Right cardiac atrium (tissue), 5 donors: ENCODE results near the gene GRIK4. TPM values are rescaled to one million over a fixed set of nuclear protein-coding genes. Genes with fewer than 3 reads are reported as not detected.

Experiments
- ATAC-seq, 2 donors: fragments of 200-7000 bp; cut with Tn5 transposase; one replicate each; pipeline versions ENCODE4 v1.8.0 to v1.9.1; 2020; ENCODE audit warnings: moderate library complexity in 2 of 2, mild to moderate bottlenecking in 1 of 2
- DNase-seq, 3 donors: peaks; one replicate each; pipeline ENCODE4 v3.0.0-alpha.2; 2020
- H3K27ac ChIP-seq: one replicate; pipeline ENCODE4 v1.5.1; 2013; ENCODE audit warnings: mild to moderate bottlenecking, low read length, control low read depth, moderate library complexity
- H3K27me3 ChIP-seq: one replicate; pipeline ENCODE4 v1.6.1; 2013; ENCODE audit not compliant: control insufficient read depth, insufficient read depth
- H3K4me1 ChIP-seq: one replicate; pipeline ENCODE4 v1.6.1; 2013; ENCODE audit warnings: low read length; ENCODE audit not compliant: control insufficient read depth, insufficient read depth
- H3K4me3 ChIP-seq: one replicate; pipeline ENCODE4 v1.5.1; 2013; ENCODE audit warnings: low read length, control low read depth
- H3K9me3 ChIP-seq: one replicate; pipeline ENCODE4 v1.6.1; 2013; ENCODE audit warnings: low read length; ENCODE audit not compliant: control insufficient read depth
- WGBS: extraction: QIAGEN DNeasy Blood & Tissue Kit; methylation state at CpG from one replicate; pipeline ENCODE4 v1.1.7; 2013; 5-methylcytosine and 5-hydroxymethylcytosine counted together
- intact Hi-C, 4 donors: fragments of 100-400 bp; cut with DNase I; formaldehyde crosslinking; loops; one replicate each; pipeline versions ENCODE4 v1.11.0 to v1.14.0; 2022 to 2023
- polyA plus RNA-seq: library from polyadenylated mRNA; stranded (reverse); fragments of 200-250 nt; gene quantifications from one replicate; pipeline ENCODE4 v1.2.3, GENCODE V29; 2013
- total RNA-seq, 4 donors: library from RNA; stranded (reverse); fragmentation: NEBNext Ultra II Directional; extraction: Animal tissue kit (Norgen Biotek cat#: 25700); gene quantifications; one replicate each; pipeline ENCODE4 v1.2.1, GENCODE V29; 2021
- donor health status: healthy with polysubstance abuse.
- donor health status: DM: no; HTN: yes; CAD: no.
- donor health status: DM: no; HTN: no; CAD: no.
- donor health status: DM: no; HTN: yes; CAD: no; lungs with severe emphysema.
- donor health status: DM: yes; HTN: yes; CAD: no.

Gene GRIK4
- total and polyA plus RNA-seq, 5 donors, result 0.32 to 3.4 (median 0.80) TPM; not detected in 1

- WGBS, result 66% methylated on average over 12 of the region's 12 CpGs
- Histone ChIP-seq H3K27me3 (no peaks in the 10 kb centered on the region), H3K4me3 (no peak overlapping the region), H3K4me1 (no peaks in the 10 kb centered on the region), H3K9me3 (no peaks in the 10 kb centered on the region), H3K27ac (no peak overlapping the region)
- DNase-seq (no peak), ATAC-seq (no peak)
- intact Hi-C loops, result no loop called here
Observed at GRCh38 chr11:120819437-120820365, 308.2 kb downstream of the GRIK4 start.

DNA sequence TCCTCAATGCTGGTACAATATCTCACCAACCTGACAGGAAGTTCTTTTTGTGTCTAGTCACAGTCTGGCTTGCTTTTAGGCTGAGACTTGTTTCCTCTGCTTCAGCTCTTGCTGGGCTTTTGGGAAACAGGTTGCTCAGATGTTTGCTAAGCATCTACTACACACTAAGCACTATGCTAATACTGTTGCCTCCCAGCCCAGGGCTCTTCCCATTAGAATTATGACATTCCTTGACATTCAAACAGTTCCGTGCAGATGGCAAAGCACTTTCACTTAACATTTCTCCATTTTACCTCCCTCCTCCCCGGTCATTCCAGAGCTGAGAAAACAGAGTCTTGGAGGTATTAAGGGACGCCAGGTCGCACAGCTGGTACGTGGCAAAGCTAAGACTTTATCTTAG, 311.6 kb downstream of the GRIK4 start:
- ATAC-seq, result no peak
- H3K4me1 ChIP-seq, result no peaks in the 10 kb centered on the region
- no peaks in the 10 kb centered on the region for H3K27me3 ChIP-seq
- no peak overlapping the region for H3K4me3 ChIP-seq
- no peak overlapping the region for H3K27ac ChIP-seq
- DNase-seq, result no peak
- H3K9me3 ChIP-seq, result no peaks in the 10 kb centered on the region
- WGBS, result 83% methylated on average over 5 of the region's 5 CpGs
- intact Hi-C loops, result no loop called here

GRCh38 chr11:120824242-120824641, 312.7 kb downstream of the GRIK4 start:
- intact Hi-C loops, result no loop called here
- DNase-seq (no peak), ATAC-seq (no peak)
- H3K27ac ChIP-seq, result no peak overlapping the region
- H3K9me3 ChIP-seq, result no peaks in the 10 kb centered on the region
- WGBS, result 95% methylated on average over 5 of the region's 5 CpGs
- no peak overlapping the region for H3K4me3 ChIP-seq
- no peaks in the 10 kb centered on the region for H3K4me1 ChIP-seq
- H3K27me3 ChIP-seq, result no peaks in the 10 kb centered on the region

DNA sequence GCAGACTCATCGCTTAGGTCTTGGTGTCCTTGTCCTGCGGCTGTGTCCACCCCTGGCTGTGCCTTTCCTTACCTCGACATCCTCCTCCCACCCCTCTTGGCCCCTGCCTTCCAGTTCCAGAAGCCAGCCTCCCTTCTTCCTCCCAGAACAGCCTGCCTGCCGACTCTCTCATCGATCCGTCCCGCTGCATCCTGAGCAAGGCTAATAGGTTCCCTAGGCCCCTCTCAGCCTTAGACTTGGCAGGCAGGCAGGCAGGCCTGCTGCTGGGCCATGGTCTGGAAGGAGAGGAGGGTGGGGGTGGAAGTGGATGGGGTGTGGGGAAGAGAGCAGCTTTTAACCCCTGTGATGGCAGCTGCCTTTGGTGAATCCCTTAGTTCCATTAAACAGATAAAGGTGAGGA, 315.6 kb downstream of the GRIK4 start:
- no peak for DNase-seq
- Histone ChIP-seq H3K27ac (no peak overlapping the region), H3K4me1 (no peaks in the 10 kb centered on the region), H3K9me3 (no peaks in the 10 kb centered on the region), H3K4me3 (no peak overlapping the region), H3K27me3 (no peaks in the 10 kb centered on the region)
- intact Hi-C loops, result no loop called here
- ATAC-seq, result no peak
- WGBS, result 58% methylated on average over 7 of the region's 7 CpGs

GRCh38 chr11:120827820-120828219, 316.3 kb downstream of the GRIK4 start:
- H3K27me3 ChIP-seq, result no peaks in the 10 kb centered on the region
- no peak overlapping the region for H3K4me3 ChIP-seq
- H3K9me3 ChIP-seq, result no peaks in the 10 kb centered on the region
- no peak for DNase-seq
- 67% methylated on average over 3 of the region's 3 CpGs for WGBS
- intact Hi-C loops, result no loop called here
- ATAC-seq, result no peak
- no peaks in the 10 kb centered on the region for H3K4me1 ChIP-seq
- no peak overlapping the region for H3K27ac ChIP-seq

- Histone ChIP-seq H3K4me3 (no peak overlapping the region), H3K9me3 (no peaks in the 10 kb centered on the region), H3K27me3 (no peaks in the 10 kb centered on the region), H3K27ac (no peak overlapping the region), H3K4me1 (no peaks in the 10 kb centered on the region)
- intact Hi-C loops, result no loop called here
- DNase-seq, result no peak
- WGBS, result 43% methylated on average over 5 of the region's 5 CpGs
- ATAC-seq, result no peak
Observed at GRCh38 chr11:120828847-120829246, 317.3 kb downstream of the GRIK4 start.

DNA sequence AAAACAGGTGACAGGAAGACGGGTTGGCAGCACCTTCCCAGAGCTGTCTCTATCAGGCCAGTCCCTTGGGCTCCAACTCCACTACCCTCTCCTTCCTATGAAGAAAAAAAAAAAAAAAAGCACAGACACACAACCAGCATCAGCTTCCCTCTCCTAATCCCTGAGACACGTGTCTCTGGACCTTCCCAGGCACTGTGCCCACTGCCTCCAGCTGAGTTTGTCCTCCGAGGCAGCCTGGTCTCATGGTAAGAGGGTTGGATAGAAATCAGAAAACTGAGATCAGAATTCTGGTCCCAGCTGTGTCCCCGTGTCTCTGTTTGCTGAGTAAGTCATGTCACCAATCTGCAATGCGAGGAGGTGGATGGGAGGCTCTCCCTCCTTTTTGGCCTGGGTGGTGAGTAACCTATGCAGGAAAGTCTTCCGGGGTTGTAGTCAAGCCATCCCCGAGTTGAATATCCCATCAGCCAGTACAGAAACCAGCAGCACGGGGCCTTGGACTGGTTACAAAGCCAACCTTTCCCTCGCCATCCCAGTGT, 318.6 kb downstream of the GRIK4 start:
- no peak for DNase-seq
- WGBS, result 64% methylated on average over 9 of the region's 9 CpGs
- no peak overlapping the region for H3K4me3 ChIP-seq
- intact Hi-C loops, result no loop called here
- no peaks in the 10 kb centered on the region for H3K27me3 ChIP-seq
- H3K9me3 ChIP-seq, result no peaks in the 10 kb centered on the region
- no peaks in the 10 kb centered on the region for H3K4me1 ChIP-seq
- no peak overlapping the region for H3K27ac ChIP-seq
- ATAC-seq, result no peak

- H3K27ac ChIP-seq, result no peak overlapping the region
- H3K27me3 ChIP-seq, result no peaks in the 10 kb centered on the region
- no peaks in the 10 kb centered on the region for H3K9me3 ChIP-seq
- DNase-seq (no peak), ATAC-seq (peak in 1 of 2 donors; percentile 25)
- intact Hi-C loops, result no loop called here
- 47% methylated on average over 20 of the region's 20 CpGs for WGBS
- H3K4me3 ChIP-seq, result no peak overlapping the region
- no peaks in the 10 kb centered on the region for H3K4me1 ChIP-seq
Observed at GRCh38 chr11:120832481-120833238, 321.1 kb downstream of the GRIK4 start.

DNA sequence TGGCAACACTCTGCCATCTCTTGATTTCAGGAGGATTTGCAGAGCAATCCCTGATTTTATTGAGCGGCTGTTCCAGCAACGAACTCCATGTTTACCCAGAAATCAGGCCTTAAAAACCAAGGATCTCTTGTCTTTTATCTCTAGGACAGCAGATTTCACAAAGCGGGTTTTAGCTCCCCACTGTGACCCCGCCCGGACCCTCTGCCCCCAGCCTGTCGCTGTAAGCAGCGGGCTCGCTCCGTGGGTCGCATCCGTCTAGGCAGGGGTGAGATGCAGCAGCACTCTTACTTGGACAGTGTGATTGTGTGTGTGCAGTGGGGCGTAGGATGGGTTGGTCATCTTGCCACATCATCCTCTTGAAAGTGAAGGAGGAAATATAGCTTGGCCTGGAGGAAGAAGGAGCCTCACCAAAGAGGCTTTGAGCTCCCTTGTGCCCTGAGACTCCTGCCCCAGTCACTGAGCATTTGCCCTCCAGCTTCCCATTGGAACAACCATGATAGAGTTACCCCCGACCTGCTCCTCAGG, 323.2 kb downstream of the GRIK4 start:
- WGBS, result 89% methylated on average over 13 of the region's 13 CpGs
- H3K4me3 ChIP-seq, result no peak overlapping the region

GRCh38 chr11:120835601-120836228, 324.2 kb downstream of the GRIK4 start:
- intact Hi-C loops, result no loop called here
- Histone ChIP-seq H3K4me1 (no peaks in the 10 kb centered on the region), H3K27ac (no peak overlapping the region), H3K4me3 (no peak overlapping the region), H3K27me3 (no peaks in the 10 kb centered on the region), H3K9me3 (no peaks in the 10 kb centered on the region)
- DNase-seq, result no peak
- no peak for ATAC-seq
- 79% methylated on average over 11 of the region's 11 CpGs for WGBS

More for the DNA sequence above, 323.2 kb downstream of the GRIK4 start:
- H3K27me3 ChIP-seq, result no peaks in the 10 kb centered on the region
- H3K4me1 ChIP-seq, result no peaks in the 10 kb centered on the region
- no peaks in the 10 kb centered on the region for H3K9me3 ChIP-seq
- no peak overlapping the region for H3K27ac ChIP-seq
- intact Hi-C loops, result no loop called here
- DNase-seq, result no peak
- ATAC-seq, result no peak
